GM12875 (cell line): ENCODE results near the gene CAB39L.

Source experiments
- H3K4me3 ChIP-seq: one replicate; pipeline ENCODE4 v1.5.1; 2011; ENCODE audit warnings: low read depth, low read length, control low read depth
- CTCF ChIP-seq: IDR thresholded peaks from 2 replicates; pipeline ENCODE4 v1.5.1; 2011; ENCODE audit warnings: low read depth, mild to moderate bottlenecking, control low read depth, inconsistent platforms, low read length, moderate library complexity, borderline replicate concordance; ENCODE audit not compliant: insufficient read depth

CAB39L gene

GRCh38 chr13:49315036-49315565 lies 128.8 kb downstream of the CAB39L start:
- TF ChIP-seq CTCF = no peak

GRCh38 chr13:49314344-49314882 lies 129.5 kb downstream of the CAB39L start:
- no peak overlapping the region for H3K4me3 ChIP-seq
- no peak for TF ChIP-seq CTCF

More at GRCh38 chr13:49315036-49315565, 128.8 kb downstream of the CAB39L start:
- H3K4me3 ChIP-seq = no peak overlapping the region

- TF ChIP-seq CTCF = no peak
- H3K4me3 ChIP-seq = no peak overlapping the region
These were observed 132.0 kb downstream of the CAB39L start for GRCh38 chr13:49311816-49312215.

- no peak overlapping the region for H3K4me3 ChIP-seq
- no peak for TF ChIP-seq CTCF
These were observed 133.6 kb downstream of the CAB39L start for GRCh38 chr13:49310251-49310650.

- no peak for TF ChIP-seq CTCF
These were observed 134.9 kb downstream of the CAB39L start for GRCh38 chr13:49308921-49309408.

GRCh38 chr13:49308097-49308875 lies 135.6 kb downstream of the CAB39L start:
- TF ChIP-seq CTCF = no peak
- H3K4me3 ChIP-seq = no peak overlapping the region

More at GRCh38 chr13:49308921-49309408, 134.9 kb downstream of the CAB39L start:
- H3K4me3 ChIP-seq = no peak overlapping the region
